HUDEP-2 (cell line): ENCODE measurements around the gene COL5A2.
A peak's percentile ranks its signal among the peaks of the same experiment; 100 is the strongest.

ENCODE experiments used
- DNase-seq, 76 experiments: peaks; one replicate each; lab custom pipeline; 2025; ENCODE audit not compliant: unreplicated experiment in 76 of 76; lab: John Stamatoyannopoulos, UW

The COL5A2 gene

GRCh38 chr2:189151906-189152305, 27.7 kb downstream of the COL5A2 start:
- no peak for DNase-seq

GRCh38 chr2:189150033-189150432, 29.5 kb downstream of the COL5A2 start:
- no peak for DNase-seq

GRCh38 chr2:189147989-189148388, 31.6 kb downstream of the COL5A2 start:
- no peak for DNase-seq

- no peak for DNase-seq
Measured at GRCh38 chr2:189147361-189147760, 32.2 kb downstream of the COL5A2 start.

GRCh38 chr2:189146553-189146952, 33.0 kb downstream of the COL5A2 start:
- no peak for DNase-seq

- no peak for DNase-seq
Measured at GRCh38 chr2:189144700-189145211, 34.8 kb downstream of the COL5A2 start.

GRCh38 chr2:189143925-189144324, 35.6 kb downstream of the COL5A2 start:
- DNase-seq = peak in 3 of 76 experiments; percentile 2 to 36 (median 7)

- peak in 48 of 76 experiments; percentile 1 to 67 (median 28) for DNase-seq
Measured at GRCh38 chr2:189142893-189143759, 36.4 kb downstream of the COL5A2 start.

- DNase-seq = no peak
Measured at GRCh38 chr2:189138800-189139199, 40.8 kb downstream of the COL5A2 start.

- DNase-seq = no peak
Measured at GRCh38 chr2:189137519-189137918, 42.0 kb downstream of the COL5A2 start.

- DNase-seq = no peak
Measured at GRCh38 chr2:189134485-189134884, 45.1 kb downstream of the COL5A2 start.

- DNase-seq = no peak
Measured at GRCh38 chr2:189131991-189132390, 47.6 kb downstream of the COL5A2 start.

- DNase-seq = no peak
Measured at GRCh38 chr2:189129971-189130370, 49.6 kb downstream of the COL5A2 start.

GRCh38 chr2:189128970-189129369, 50.6 kb downstream of the COL5A2 start:
- DNase-seq = no peak

GRCh38 chr2:189127756-189128155, 51.8 kb downstream of the COL5A2 start:
- DNase-seq = no peak

GRCh38 chr2:189125195-189125594, 54.4 kb downstream of the COL5A2 start:
- no peak for DNase-seq

GRCh38 chr2:189124175-189124574, 55.4 kb downstream of the COL5A2 start:
- no peak for DNase-seq

GRCh38 chr2:189118386-189118785, 61.2 kb downstream of the COL5A2 start:
- no peak for DNase-seq

GRCh38 chr2:189116979-189117378, 62.6 kb downstream of the COL5A2 start:
- DNase-seq = no peak

- no peak for DNase-seq
Measured at GRCh38 chr2:189116087-189116486, 63.5 kb downstream of the COL5A2 start.

- no peak for DNase-seq
Measured at GRCh38 chr2:189115126-189115525, 64.4 kb downstream of the COL5A2 start.

GRCh38 chr2:189113963-189114362, 65.6 kb downstream of the COL5A2 start:
- no peak for DNase-seq
